ENCODE measurements around the gene PLXNA2. TPM values are rescaled to one million over a fixed set of nuclear protein-coding genes. Genes with fewer than 3 reads are reported as not detected.

PLXNA2 gene
- total and polyA plus RNA-seq, 7 donors, result 4.4 to 33.6 (median 20.8) TPM

DNA sequence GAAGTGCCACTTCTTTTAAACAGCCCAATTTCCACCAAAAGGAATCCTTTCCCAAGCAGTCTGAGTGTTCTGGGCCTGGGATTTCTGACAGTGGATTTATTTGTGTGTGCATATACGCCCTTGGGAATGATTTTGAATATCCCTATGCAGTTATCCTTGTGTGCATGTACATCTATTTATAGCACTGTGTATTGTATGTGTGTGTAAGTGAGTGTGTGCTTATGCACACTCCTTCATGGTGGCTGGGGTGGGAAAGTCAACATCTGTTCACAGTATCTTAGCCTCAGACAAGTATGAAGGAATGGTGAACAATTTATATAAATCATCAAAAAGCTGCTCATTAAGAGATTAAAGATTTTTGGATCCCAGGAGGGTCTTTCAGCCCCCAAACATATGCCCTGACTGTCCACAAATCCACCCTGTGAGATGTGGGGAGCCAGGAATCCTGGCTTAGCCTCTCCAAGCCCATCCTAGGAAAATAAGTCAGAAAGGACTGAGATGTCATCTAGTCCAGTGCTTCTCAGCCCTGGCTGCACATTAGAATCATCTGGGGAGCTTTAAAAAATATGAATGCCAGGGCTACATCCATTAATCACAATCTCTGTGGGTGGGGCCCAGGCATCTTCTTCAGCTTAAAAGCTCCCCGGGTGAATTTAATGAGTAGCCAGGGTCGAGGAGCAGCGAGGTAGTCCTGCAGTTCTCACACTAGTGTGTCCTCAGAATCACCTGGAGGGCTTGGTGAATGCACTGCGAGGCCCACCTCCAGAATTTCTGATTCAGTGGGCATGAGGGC, 101.4 kb downstream of the PLXNA2 start:
- WGBS, 3 donors, result 58 to 69% (median 60%) methylated on average over 5 of the region's 5 CpGs
- Histone ChIP-seq H3K36me3 (ENCODE audit: insufficient read depth in 1 of 2, low read depth in 1 of 2) (peaks cover 0 to 10% of the 10 kb centered on the region in 2 donors), H3K9me3 (no peaks in the 10 kb centered on the region), H3K27ac (peak overlapping the region; percentile 30), H3K4me3 (no peak overlapping the region), H3K27me3 (ENCODE audit: insufficient read depth in 3 of 3, low read length in 2 of 3) (no peaks in the 10 kb centered on the region), H3K4me1 (peaks cover 54% of the 10 kb centered on the region)
- ATAC-seq, result peak in 1 of 4 donors; percentile 23
- TF ChIP-seq, protein P1, sequence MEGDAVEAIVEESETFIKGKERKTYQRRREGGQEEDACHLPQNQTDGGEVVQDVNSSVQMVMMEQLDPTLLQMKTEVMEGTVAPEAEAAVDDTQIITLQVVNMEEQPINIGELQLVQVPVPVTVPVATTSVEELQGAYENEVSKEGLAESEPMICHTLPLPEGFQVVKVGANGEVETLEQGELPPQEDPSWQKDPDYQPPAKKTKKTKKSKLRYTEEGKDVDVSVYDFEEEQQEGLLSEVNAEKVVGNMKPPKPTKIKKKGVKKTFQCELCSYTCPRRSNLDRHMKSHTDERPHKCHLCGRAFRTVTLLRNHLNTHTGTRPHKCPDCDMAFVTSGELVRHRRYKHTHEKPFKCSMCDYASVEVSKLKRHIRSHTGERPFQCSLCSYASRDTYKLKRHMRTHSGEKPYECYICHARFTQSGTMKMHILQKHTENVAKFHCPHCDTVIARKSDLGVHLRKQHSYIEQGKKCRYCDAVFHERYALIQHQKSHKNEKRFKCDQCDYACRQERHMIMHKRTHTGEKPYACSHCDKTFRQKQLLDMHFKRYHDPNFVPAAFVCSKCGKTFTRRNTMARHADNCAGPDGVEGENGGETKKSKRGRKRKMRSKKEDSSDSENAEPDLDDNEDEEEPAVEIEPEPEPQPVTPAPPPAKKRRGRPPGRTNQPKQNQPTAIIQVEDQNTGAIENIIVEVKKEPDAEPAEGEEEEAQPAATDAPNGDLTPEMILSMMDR (IDR thresholded peaks at IDR 0.05), result no peak
- intact Hi-C loops (cut with DNase I), result no loop called here
- no peak for DNase-seq

DNA sequence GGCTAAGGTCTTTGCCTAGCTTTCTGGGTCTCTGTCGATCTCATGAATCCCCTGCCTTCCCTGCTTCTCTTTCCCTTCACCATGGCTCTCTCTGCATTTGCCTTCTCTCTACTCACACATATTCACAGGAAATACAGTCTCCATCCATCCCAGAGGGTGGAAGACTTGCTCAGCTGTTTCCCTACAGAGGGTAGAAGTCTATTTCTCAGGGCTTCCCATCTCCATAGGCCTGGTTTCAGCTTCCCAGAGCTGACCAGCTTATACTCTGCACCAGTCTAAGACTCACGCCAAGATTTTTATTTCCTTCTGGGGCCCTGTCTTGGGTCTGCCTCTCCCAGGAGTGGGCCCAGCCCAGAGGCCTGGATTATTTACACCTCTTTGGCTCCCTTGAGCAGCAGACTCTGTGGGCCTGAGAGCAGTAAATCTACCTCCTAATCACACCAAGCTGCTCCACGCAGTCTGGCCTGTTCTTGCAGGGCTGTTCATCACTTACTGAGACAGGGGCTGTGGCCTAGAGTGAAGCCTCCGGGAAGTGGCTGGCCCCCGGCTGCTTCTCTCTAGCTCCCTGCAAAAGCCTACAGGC, 102.5 kb downstream of the PLXNA2 start:
- 35 to 65% (median 35%) methylated on average over 5 of the region's 5 CpGs for WGBS, 3 donors
- Histone ChIP-seq H3K27ac (peak overlapping the region; percentile 3), H3K4me3 (no peak overlapping the region), H3K27me3 (ENCODE audit: insufficient read depth in 3 of 3, low read length in 2 of 3) (no peaks in the 10 kb centered on the region), H3K4me1 (peaks cover 50% of the 10 kb centered on the region), H3K36me3 (ENCODE audit: insufficient read depth in 1 of 2, low read depth in 1 of 2) (peaks cover 0 to 10% of the 10 kb centered on the region in 2 donors), H3K9me3 (no peaks in the 10 kb centered on the region)
- intact Hi-C loops (cut with DNase I), result no loop called here
- TF ChIP-seq, protein P1 (IDR thresholded peaks at IDR 0.05), result no peak
- no peak for DNase-seq
- peak in 3 of 4 donors; percentile 24 to 53 (median 48) for ATAC-seq

DNA sequence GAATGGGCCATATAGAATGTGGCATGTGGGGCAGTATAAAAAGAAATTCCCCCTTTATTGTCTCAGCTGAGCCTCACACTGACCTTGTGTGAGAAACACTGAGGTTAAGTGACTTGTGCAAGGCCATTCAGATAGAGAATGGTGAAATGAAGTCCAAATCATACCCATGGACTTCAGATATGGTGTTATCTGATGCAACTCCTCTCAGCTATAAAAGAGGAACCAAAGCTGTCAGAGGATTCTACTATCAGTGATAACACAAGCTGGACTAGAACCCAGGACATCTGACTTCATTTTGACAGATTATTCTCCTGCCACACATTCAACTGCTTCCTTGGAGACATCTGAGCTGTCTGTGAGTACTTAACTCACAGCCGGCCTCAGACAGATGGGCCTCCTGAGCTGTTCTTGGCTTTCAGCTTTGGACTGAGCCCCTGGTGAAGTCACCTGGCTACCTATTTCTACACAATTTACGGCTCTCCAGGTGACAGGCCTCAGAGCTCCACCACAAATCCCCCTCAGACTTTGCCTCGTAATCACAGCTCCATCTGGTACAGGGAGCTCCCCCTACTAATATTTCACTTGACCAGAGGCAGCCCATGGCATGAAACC, 104.6 kb downstream of the PLXNA2 start:
- Histone ChIP-seq H3K4me3 (no peak overlapping the region), H3K4me1 (peaks cover 51% of the 10 kb centered on the region), H3K27me3 (ENCODE audit: insufficient read depth in 3 of 3, low read length in 2 of 3) (no peaks in the 10 kb centered on the region), H3K36me3 (ENCODE audit: insufficient read depth in 1 of 2, low read depth in 1 of 2) (peaks cover 0 to 10% of the 10 kb centered on the region in 2 donors), H3K27ac (peak overlapping the region; percentile 47), H3K9me3 (no peaks in the 10 kb centered on the region)
- 37 to 40% (median 38%) methylated on average over 3 of the region's 3 CpGs for WGBS, 3 donors
- ATAC-seq (peak in 1 of 4 donors; percentile 39), DNase-seq (no peak)
- TF ChIP-seq, protein P1 (IDR thresholded peaks at IDR 0.05), result no peak
- intact Hi-C loops (cut with DNase I), result no loop called here

DNA sequence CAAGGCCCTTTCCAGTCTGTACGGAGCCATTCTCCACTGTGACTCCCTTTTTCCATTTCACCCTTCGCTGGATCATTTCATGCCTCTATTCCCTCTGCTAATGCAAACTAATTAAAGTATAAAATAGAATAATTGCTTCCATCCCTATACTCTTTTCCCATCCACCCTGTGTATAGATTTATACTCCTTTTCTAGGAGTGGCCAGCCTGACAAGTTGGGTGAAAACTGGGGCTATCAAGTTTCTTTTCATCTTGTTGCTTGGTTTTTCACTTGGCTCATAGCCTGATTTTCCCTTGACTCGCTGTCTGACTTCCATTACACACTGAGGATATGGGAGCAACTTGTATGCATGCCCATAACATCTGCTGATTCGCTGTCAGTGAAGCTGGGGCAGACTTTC, 107.0 kb downstream of the PLXNA2 start:
- peaks cover 0 to 10% of the 10 kb centered on the region in 2 donors for H3K36me3 ChIP-seq (ENCODE audit: insufficient read depth in 1 of 2, low read depth in 1 of 2)
- peaks cover 68% of the 10 kb centered on the region for H3K4me1 ChIP-seq
- intact Hi-C loops (cut with DNase I), result no loop called here
- TF ChIP-seq, protein P1 (IDR thresholded peaks at IDR 0.05), result no peak
- no peak overlapping the region for H3K4me3 ChIP-seq
- DNase-seq (no peak), ATAC-seq (no peak)
- H3K27me3 ChIP-seq (ENCODE audit: insufficient read depth in 3 of 3, low read length in 2 of 3), result no peaks in the 10 kb centered on the region
- H3K9me3 ChIP-seq, result no peaks in the 10 kb centered on the region
- WGBS, 3 donors, result 39 to 47% (median 46%) methylated on average over 4 of the region's 4 CpGs
- H3K27ac ChIP-seq, result peak overlapping the region; percentile 69

Measured in psoas muscle (tissue), 8 donors.